ENCODE data around the gene CSNK1G3.

DNA sequence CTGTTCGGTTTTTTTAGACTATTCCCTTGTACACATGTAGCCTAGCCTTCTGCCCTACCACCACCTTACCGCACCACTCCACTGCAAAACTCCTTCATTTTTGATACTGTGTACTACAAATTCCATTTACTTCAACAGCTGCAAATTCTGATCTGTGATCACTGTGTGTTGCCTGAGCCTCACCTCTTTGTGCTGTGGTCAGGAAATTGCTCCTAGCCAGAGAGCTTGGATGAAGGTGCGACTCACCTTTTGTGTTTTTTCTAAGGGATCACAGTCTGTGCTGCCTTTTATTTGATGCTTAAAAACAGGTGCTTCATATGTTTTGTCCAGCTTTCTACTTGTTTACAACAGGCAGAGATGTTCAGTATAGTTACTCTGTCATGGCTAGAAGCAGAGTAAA is 31.5 kb downstream of the CSNK1G3 start:
- TF ChIP-seq EZH2phosphoT487 (IDR thresholded peaks at IDR 0.05; ENCODE audit: insufficient read depth, low read depth) (no peak), EZH2 (IDR thresholded peaks at IDR 0.05; ENCODE audit: insufficient read depth, poor library complexity, severe bottlenecking) (no peak)

All from GM23248 (cell line).